Adrenal gland (tissue), 12 donors: Measurements from ENCODE around the gene ADH6. TPM values are rescaled to one million over a fixed set of nuclear protein-coding genes. Genes with fewer than 3 reads are reported as not detected.

Experiments
- DNase-seq, 7 donors: peaks; one replicate each; pipeline ENCODE4 v3.0.0-alpha.2; 2019 to 2020
- H3K27ac ChIP-seq, 5 donors: fragments of 200-600 bp; sonication (generic) in 4 of 5; 1 replicate in 3 of 5; 2 replicates in 2 of 5; pipeline versions ENCODE4 v1.5.1 to v1.8.0; 2016 to 2020; ENCODE audit warnings: mild to moderate bottlenecking in 1 of 5
- H3K27me3 ChIP-seq: fragments of 200-600 bp; 2 replicates; pipeline ENCODE4 v1.8.0; 2021
- H3K36me3 ChIP-seq, 2 donors: fragments of 200-600 bp; replicated peaks in 1 of 2; 1 replicate in 1 of 2; 2 replicates in 1 of 2; pipeline versions ENCODE4 v1.5.1 to v1.8.0; 2018 to 2022
- H3K4me1 ChIP-seq, 2 donors: fragments of 200-600 bp; replicated peaks in 1 of 2; 1 replicate in 1 of 2; 2 replicates in 1 of 2; pipeline versions ENCODE4 v1.5.1 to v1.8.0; 2018 to 2021
- H3K4me3 ChIP-seq, 4 donors: fragments of 200-600 bp; sonication (generic) in 3 of 4; one replicate each; pipeline ENCODE4 v1.5.1; 2016 to 2018
- H3K9me3 ChIP-seq, 3 donors: fragments of 200-600 bp; sonication (generic) in 1 of 3; replicated peaks in 1 of 3; 1 replicate in 2 of 3; 2 replicates in 1 of 3; pipeline versions ENCODE4 v1.5.1 to v1.8.0; 2016 to 2021
- POLR2A ChIP-seq, 2 donors: fragments of 450-650 bp; IDR thresholded peaks; one replicate each; pipeline ENCODE4 v1.6.1; 2017; ENCODE audit warnings: antibody characterized with exemption in 2 of 2, mild to moderate bottlenecking in 2 of 2, moderate library complexity in 1 of 2
- WGBS, 4 donors: extraction: QIAGEN DNeasy Blood & Tissue Kit in 2 of 4; methylation state at CpG; one replicate each; pipeline versions ENCODE4 v1.1.5 to v1.1.7; 2013 to 2017; 5-methylcytosine and 5-hydroxymethylcytosine counted together
- intact Hi-C, 2 donors: fragments of 100-400 bp; cut with DNase I; formaldehyde crosslinking; loops; one replicate each; pipeline versions ENCODE4 v1.14.1 to v1.15.0; 2022 to 2023
- polyA plus RNA-seq, 3 donors: library from polyadenylated mRNA; stranded (reverse); fragments of 200-250 nt in 2 of 3; fragments of 350-450 nt in 1 of 3; fragmentation: Illumina TruSeq in 1 of 3; extraction: RNeasy Lipid Tissue Mini Kit (QIAGEN cat#74804) in 1 of 3; gene quantifications; one replicate each; pipeline ENCODE4 v1.2.3, GENCODE V29; 2013 to 2014
- total RNA-seq, 9 donors: library from RNA; depleted of rRNA in 4 of 9; stranded (reverse); fragments of >200 nt in 4 of 9; fragments of 120-200 nt in 1 of 9; fragmentation: NEBNext Ultra II Directional in 1 of 9; extraction: Animal tissue kit (Norgen Biotek cat#: 25700) in 1 of 9; gene quantifications; one replicate each; pipeline versions ENCODE4 v1.1.0 to v1.2.4, GENCODE V29; 2013 to 2023
- TF ChIP-seq, protein P1 (sequence below), 6 experiments: fragments of 450-650 bp in 4 of 6; fragments of 200-600 bp in 2 of 6; sonication (generic) in 1 of 6; IDR thresholded peaks; 1 replicate in 5 of 6; 2 replicates in 1 of 6; pipeline versions ENCODE4 v1.5.1 to v1.8.0; 2016 to 2021; ENCODE audit warnings: antibody characterized with exemption in 6 of 6, mild to moderate bottlenecking in 2 of 6, moderate library complexity in 1 of 6
- donor health status: healthy with polysubstance abuse.
- donor health status: Bipolar disorder and iron deficiency.
- donor health status: DM: yes; HTN: yes; CAD: no.
- donor health status: DM: no; HTN: no; CAD: no.
- donor health status: DM: no; HTN: no; CAD: no.
- donor health status: DM: yes; HTN: yes; CAD: no.

Gene ADH6
- total and polyA plus RNA-seq, 12 donors = 0.03 to 0.78 (median 0.26) TPM; not detected in 9

DNA sequence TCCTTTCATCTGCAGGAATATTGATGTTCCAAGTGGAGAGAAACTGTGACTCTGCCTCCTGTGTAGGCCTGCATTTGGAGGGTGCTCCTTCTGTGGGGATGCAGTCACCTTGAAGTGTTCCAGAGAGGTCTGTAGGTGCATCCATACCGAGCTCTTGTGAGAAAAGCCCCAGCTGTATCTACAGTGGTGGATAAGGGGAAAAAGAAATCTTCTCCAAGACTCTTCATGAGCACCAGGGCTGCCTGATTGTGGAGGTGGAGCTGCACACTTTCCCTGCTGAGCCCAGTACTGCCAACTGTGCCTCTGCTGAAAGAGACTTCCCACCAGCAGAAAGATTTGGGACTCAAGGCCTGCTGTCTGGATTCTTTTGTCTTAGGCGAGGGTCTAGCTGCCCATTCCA, 39.9 kb downstream of the ADH6 start:
- TF ChIP-seq POLR2A (IDR thresholded peaks at IDR 0.05) = no peak
- TF ChIP-seq, protein P1, sequence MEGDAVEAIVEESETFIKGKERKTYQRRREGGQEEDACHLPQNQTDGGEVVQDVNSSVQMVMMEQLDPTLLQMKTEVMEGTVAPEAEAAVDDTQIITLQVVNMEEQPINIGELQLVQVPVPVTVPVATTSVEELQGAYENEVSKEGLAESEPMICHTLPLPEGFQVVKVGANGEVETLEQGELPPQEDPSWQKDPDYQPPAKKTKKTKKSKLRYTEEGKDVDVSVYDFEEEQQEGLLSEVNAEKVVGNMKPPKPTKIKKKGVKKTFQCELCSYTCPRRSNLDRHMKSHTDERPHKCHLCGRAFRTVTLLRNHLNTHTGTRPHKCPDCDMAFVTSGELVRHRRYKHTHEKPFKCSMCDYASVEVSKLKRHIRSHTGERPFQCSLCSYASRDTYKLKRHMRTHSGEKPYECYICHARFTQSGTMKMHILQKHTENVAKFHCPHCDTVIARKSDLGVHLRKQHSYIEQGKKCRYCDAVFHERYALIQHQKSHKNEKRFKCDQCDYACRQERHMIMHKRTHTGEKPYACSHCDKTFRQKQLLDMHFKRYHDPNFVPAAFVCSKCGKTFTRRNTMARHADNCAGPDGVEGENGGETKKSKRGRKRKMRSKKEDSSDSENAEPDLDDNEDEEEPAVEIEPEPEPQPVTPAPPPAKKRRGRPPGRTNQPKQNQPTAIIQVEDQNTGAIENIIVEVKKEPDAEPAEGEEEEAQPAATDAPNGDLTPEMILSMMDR (IDR thresholded peaks at IDR 0.05) = no peak

DNA sequence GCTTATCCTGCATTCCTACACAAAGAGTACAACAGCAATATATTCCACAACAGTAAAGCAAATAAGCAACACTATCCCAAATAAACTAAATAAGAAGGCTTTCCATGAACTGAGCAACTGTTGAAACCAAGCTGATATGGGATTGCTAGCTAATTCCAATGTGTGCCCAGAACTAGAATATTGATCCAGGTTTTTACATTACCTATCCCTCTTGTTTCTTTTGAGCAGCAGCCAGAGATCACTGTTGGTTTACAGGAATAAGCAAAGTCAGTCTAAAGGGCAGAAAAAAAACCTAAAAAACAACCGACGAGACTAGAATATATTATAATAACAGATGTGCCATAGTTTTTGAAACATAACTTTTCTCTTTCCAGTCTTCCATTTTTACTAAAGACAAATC, 52.5 kb downstream of the ADH6 start:
- H3K27me3 ChIP-seq = no peaks in the 10 kb centered on the region
- TF ChIP-seq, protein P1 (IDR thresholded peaks at IDR 0.05) = no peak
- TF ChIP-seq POLR2A (IDR thresholded peaks at IDR 0.05) = no peak
- 45 to 72% (median 62%) methylated on average over 2 of the region's 2 CpGs for WGBS, 4 donors
- no peak overlapping the region for H3K27ac ChIP-seq
- no peak overlapping the region for H3K4me3 ChIP-seq
- intact Hi-C loops = no loop called here
- no peaks in the 10 kb centered on the region for H3K9me3 ChIP-seq
- no peaks in the 10 kb centered on the region for H3K36me3 ChIP-seq
- no peak for DNase-seq
- no peaks in the 10 kb centered on the region for H3K4me1 ChIP-seq

More for the DNA sequence above, 39.9 kb downstream of the ADH6 start:
- Histone ChIP-seq H3K27me3 (no peaks in the 10 kb centered on the region), H3K4me3 (no peak overlapping the region), H3K36me3 (no peaks in the 10 kb centered on the region), H3K27ac (no peak overlapping the region), H3K4me1 (no peaks in the 10 kb centered on the region), H3K9me3 (no peaks in the 10 kb centered on the region)
- 77 to 100% (median 79%) methylated on average over 1 to 2 of the region's 2 CpGs for WGBS, 4 donors
- no peak for DNase-seq
- intact Hi-C loops = no loop called here

DNA sequence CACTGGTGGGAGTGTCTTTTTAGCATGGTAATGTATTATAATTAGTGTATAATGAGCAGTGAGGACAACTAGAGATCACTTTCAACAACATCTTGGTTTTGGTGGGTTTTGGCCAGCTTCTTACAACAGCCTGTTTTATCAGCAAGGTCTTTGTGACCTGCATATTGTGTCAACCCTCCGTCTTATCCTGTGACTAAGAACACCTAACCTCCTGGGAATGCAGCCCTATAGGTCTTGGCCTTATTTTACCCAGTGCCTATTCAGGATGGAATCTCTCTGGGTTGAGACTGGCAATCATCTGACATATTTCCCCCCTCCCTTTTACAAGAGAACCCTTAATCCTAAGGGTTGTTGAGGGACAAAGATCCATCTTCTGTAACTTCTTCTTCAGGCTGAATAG, 53.1 kb downstream of the ADH6 start:
- no peaks in the 10 kb centered on the region for H3K36me3 ChIP-seq
- H3K27ac ChIP-seq = no peak overlapping the region
- intact Hi-C loops = no loop called here
- H3K27me3 ChIP-seq = no peaks in the 10 kb centered on the region
- TF ChIP-seq POLR2A (IDR thresholded peaks at IDR 0.05) = no peak
- TF ChIP-seq, protein P1 (IDR thresholded peaks at IDR 0.05) = no peak
- WGBS, 4 donors = 44 to 78% (median 66%) methylated on average over 1 of the region's 1 CpG
- no peak for DNase-seq
- no peak overlapping the region for H3K4me3 ChIP-seq
- no peaks in the 10 kb centered on the region for H3K9me3 ChIP-seq
- no peaks in the 10 kb centered on the region for H3K4me1 ChIP-seq

DNA sequence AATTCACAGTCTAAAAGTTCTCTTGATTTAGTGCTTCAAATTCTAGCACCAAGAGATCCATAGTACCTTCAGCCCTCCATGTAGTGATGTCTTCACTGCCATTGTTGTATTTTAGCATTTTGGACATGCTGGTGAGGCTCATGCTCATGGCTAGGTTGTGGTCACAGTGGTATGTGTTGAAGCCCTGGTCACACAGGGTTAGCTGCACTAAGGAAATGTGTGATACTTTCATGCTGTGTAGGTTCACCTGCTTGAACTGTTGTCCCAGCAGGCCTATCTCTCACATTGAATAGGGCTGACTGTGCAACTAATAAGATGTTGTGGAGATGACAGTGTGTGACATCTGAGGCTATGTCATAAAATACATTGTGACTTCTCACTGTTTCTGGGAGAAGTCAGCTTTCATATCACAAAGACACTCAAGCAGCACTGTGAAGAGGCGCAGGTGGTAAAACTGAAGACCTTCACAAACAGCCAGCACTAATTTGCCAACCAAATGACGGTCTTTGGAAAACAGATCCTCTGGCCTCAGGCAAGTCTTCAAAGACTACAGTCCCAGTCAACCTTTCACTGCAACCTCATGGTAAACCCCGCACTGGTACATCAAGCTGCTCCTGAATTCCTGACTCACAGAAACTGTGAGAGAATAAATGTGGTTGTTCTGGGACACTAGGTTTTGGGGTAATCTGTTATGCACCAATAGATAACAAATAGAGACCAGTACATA, 57.5 kb downstream of the ADH6 start:
- 90 to 96% (median 93%) methylated on average over 3 of the region's 3 CpGs for WGBS, 4 donors

More for the DNA sequence above, 57.5 kb downstream of the ADH6 start:
- H3K27ac ChIP-seq = no peak overlapping the region
- intact Hi-C loops = no loop called here
- H3K36me3 ChIP-seq = no peaks in the 10 kb centered on the region
- no peaks in the 10 kb centered on the region for H3K9me3 ChIP-seq
- no peak for DNase-seq
- no peaks in the 10 kb centered on the region for H3K27me3 ChIP-seq
- H3K4me3 ChIP-seq = no peak overlapping the region
- H3K4me1 ChIP-seq = no peaks in the 10 kb centered on the region
- no peak for TF ChIP-seq POLR2A (IDR thresholded peaks at IDR 0.05)
- TF ChIP-seq, protein P1 (IDR thresholded peaks at IDR 0.05) = no peak
